HFFc6 (cell line): Measurements from ENCODE around the gene TTC24. TPM values are rescaled to one million over a fixed set of nuclear protein-coding genes. Genes with fewer than 3 reads are reported as not detected.

ENCODE experiments used
- DNase-seq: peaks from one replicate; pipeline ENCODE4 v3.0.0-alpha.2; 2018
- H3K27ac Mint-ChIP-seq: 2 replicates; pipeline ENCODE4 v1.8.0; 2020; ENCODE audit warnings: mild to moderate bottlenecking, mixed read lengths
- H3K27me3 Mint-ChIP-seq: 2 replicates; pipeline ENCODE4 v1.8.0; 2021; ENCODE audit warnings: mild to moderate bottlenecking, moderate library complexity, mixed read lengths; ENCODE audit not compliant: insufficient read depth
- H3K36me3 Mint-ChIP-seq: 2 replicates; pipeline ENCODE4 v1.8.0; 2021; ENCODE audit warnings: low read depth, mixed read lengths
- H3K4me1 Mint-ChIP-seq: 2 replicates; pipeline ENCODE4 v1.8.0; 2020; ENCODE audit warnings: low read depth, mixed read lengths
- H3K4me3 Mint-ChIP-seq: 2 replicates; pipeline ENCODE4 v1.8.0; 2020; ENCODE audit warnings: mild to moderate bottlenecking, moderate library complexity, mixed read lengths
- H3K9me3 Mint-ChIP-seq: 2 replicates; pipeline ENCODE4 v1.8.0; 2020; ENCODE audit warnings: mild to moderate bottlenecking, mixed read lengths
- CTCF ChIP-seq: fragments of 200-600 bp; sonication (generic); IDR thresholded peaks from 2 replicates; pipeline ENCODE4 v1.5.0; 2021; ENCODE audit warnings: antibody characterized with exemption, mild to moderate bottlenecking
- total RNA-seq, 6 experiments: library from RNA; stranded (reverse); fragmentation: NEBNext Ultra II Directional; extraction: Animal tissue kit (Norgen Biotek cat#: 25700); gene quantifications; 2 replicates in 1 of 6; 3 replicates in 5 of 6; pipeline ENCODE4 v1.2.3, GENCODE V29; 2021

Gene TTC24
- total RNA-seq, 6 experiments from 2014 or later, result not detected

DNA sequence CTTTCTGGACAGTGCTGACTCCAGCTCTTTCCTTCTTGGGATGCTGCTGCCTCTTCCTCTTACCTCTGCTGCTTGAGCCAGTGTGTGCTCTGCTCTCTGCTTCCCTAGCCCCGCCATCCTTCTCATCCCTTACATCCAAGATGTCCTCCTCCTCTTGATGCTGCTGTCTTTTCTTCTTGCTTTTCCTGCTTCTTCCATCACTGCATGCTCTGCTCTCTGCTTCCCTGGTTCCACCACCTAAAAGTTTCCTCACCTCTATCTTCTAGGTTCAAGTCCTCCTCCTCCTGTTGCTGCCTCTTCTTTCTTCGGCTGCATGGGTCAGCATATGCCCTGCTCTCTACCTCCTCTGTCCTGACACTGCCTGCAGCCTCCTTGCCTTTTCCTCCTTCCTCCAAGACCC, 15.5 kb downstream of the TTC24 start:
- peaks cover 11% of the 10 kb centered on the region; the same call in 1 of the 2 replicates for H3K36me3 Mint-ChIP-seq
- no peaks in the 10 kb centered on the region; the same call in none of the 2 replicates for H3K27me3 Mint-ChIP-seq
- H3K9me3 Mint-ChIP-seq, result no peaks in the 10 kb centered on the region
- H3K4me3 Mint-ChIP-seq, result no peak overlapping the region
- no peak for DNase-seq
- peak overlapping the region; percentile 1 for H3K27ac Mint-ChIP-seq
- peaks cover 16% of the 10 kb centered on the region for H3K4me1 Mint-ChIP-seq
- no peak for TF ChIP-seq CTCF

DNA sequence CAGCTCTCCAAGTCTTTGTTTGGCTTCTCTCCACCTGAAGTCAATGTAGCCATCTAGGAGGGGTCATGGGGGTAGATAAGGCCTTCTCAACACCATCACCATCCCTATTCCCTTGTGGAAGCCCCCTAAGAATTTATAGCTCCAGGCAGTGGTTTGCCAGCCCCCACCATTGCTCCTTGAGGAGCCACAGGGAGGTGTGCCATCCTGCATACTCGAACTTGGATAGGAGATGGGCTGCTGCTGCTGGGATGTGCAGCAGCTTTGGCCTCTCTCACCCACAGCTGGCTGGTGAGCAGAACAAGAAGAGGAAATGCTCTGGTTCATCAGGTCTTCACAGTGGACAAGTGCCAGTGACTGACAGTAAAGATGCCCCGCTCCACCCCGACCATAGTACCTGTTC, 16.9 kb downstream of the TTC24 start:
- Mint-ChIP-seq H3K4me1 (peaks cover 19% of the 10 kb centered on the region), H3K27ac (no peak overlapping the region), H3K4me3 (no peak overlapping the region), H3K36me3 (peaks cover 11% of the 10 kb centered on the region; the same call in 1 of the 2 replicates), H3K9me3 (no peaks in the 10 kb centered on the region), H3K27me3 (peaks cover 3% of the 10 kb centered on the region)
- TF ChIP-seq CTCF, result no peak
- no peak for DNase-seq

DNA sequence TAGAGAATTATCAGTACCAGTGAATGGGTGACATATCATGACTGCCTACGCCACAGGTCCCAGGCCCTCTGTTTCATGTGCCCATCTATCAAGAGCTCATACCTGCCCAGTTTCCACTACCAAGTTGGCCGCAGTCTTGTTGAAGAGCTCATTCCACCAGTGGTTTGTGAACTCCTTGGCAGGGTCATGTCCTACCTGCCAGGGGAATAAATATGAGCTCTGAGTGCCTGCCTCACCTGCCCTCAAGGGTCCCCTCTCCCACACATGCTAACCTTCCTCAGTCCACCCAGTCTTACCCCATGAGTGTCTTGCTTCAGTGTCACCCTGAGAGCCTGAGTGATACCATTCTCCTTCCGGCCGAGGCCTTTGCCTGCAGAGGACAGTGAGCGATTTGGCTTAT, 18.6 kb downstream of the TTC24 start:
- H3K36me3 Mint-ChIP-seq, result peaks cover 11% of the 10 kb centered on the region; the same call in 1 of the 2 replicates
- no peak for DNase-seq
- peaks cover 28% of the 10 kb centered on the region for H3K4me1 Mint-ChIP-seq
- peaks cover 3% of the 10 kb centered on the region for H3K27me3 Mint-ChIP-seq
- no peak overlapping the region for H3K4me3 Mint-ChIP-seq
- H3K27ac Mint-ChIP-seq, result no peak overlapping the region; the same call in 1 of the 2 replicates
- no peak for TF ChIP-seq CTCF
- H3K9me3 Mint-ChIP-seq, result no peaks in the 10 kb centered on the region

- no peak for TF ChIP-seq CTCF
- peaks cover 28% of the 10 kb centered on the region for H3K4me1 Mint-ChIP-seq
- DNase-seq, result no peak
- H3K36me3 Mint-ChIP-seq, result peaks cover 11% of the 10 kb centered on the region; the same call in 1 of the 2 replicates
- H3K4me3 Mint-ChIP-seq, result no peak overlapping the region
- H3K27me3 Mint-ChIP-seq, result peaks cover 3% of the 10 kb centered on the region
- no peak overlapping the region for H3K27ac Mint-ChIP-seq
- no peaks in the 10 kb centered on the region for H3K9me3 Mint-ChIP-seq
These were observed 19.4 kb downstream of the TTC24 start for GRCh38 chr1:156598731-156599432.

DNA sequence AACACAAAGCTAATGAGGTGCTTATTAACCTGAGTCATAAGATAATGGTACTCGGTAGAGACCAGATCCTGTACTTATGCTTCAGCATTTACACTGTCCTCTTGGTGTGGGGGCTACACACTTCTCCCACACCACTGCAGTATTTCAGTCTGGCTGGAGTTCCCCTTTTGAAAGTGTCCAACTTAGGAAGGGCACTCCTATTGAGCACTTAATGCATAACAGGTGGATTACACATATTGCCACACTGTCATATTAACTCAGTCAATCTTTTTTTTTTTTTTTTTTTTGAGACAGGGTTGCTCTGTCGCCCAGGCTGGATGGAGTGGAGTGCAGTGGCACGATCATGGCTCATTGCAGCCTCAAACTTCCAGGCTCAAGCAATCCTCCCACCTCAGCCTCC, 20.3 kb downstream of the TTC24 start:
- no peak overlapping the region for H3K27ac Mint-ChIP-seq
- DNase-seq, result no peak
- peak overlapping the region; percentile 98 for H3K4me3 Mint-ChIP-seq
- H3K4me1 Mint-ChIP-seq, result peaks cover 28% of the 10 kb centered on the region
- TF ChIP-seq CTCF, result peak; percentile 47
- peaks cover 11% of the 10 kb centered on the region; the same call in 1 of the 2 replicates for H3K36me3 Mint-ChIP-seq
- no peaks in the 10 kb centered on the region for H3K9me3 Mint-ChIP-seq
- H3K27me3 Mint-ChIP-seq, result peaks cover 3% of the 10 kb centered on the region
